Body of pancreas (tissue), 4 donors: ENCODE results near the gene OIT3. TPM values are rescaled to one million over a fixed set of nuclear protein-coding genes. Genes with fewer than 3 reads are reported as not detected.

Source experiments
- ATAC-seq: fragments of 150-250 bp; one replicate; pipeline ENCODE4 v1.9.1; 2016
- DNase-seq, 4 donors: peaks; one replicate each; pipeline ENCODE4 v3.0.0-alpha.2; 2019
- H3K27ac ChIP-seq, 4 donors: fragments of 200-600 bp; sonication (generic); 1 replicate in 3 of 4; 2 replicates in 1 of 4; pipeline versions ENCODE4 v1.5.1 to v1.6.1; 2016 to 2019; ENCODE audit warnings: mild to moderate bottlenecking in 1 of 4, mixed read lengths in 1 of 4, moderate library complexity in 1 of 4
- H3K27me3 ChIP-seq, 2 donors: fragments of 200-600 bp; sonication (generic); one replicate each; pipeline ENCODE4 v1.6.0; 2016; ENCODE audit warnings: mild to moderate bottlenecking in 1 of 2
- H3K36me3 ChIP-seq, 2 donors: fragments of 200-600 bp; sonication (generic); replicated peaks in 1 of 2; 2 replicates each; pipeline ENCODE4 v1.5.1; 2016; ENCODE audit warnings: low read depth in 2 of 2; ENCODE audit not compliant: insufficient read depth in 1 of 2
- H3K4me1 ChIP-seq: fragments of 200-600 bp; sonication (generic); one replicate; pipeline ENCODE4 v1.6.0; 2016
- H3K4me3 ChIP-seq, 2 donors: fragments of 200-600 bp; sonication (generic); 1 replicate in 1 of 2; 2 replicates in 1 of 2; pipeline ENCODE4 v1.5.1; 2016 to 2019
- H3K9me3 ChIP-seq, 3 donors: fragments of 200-600 bp; sonication (generic); 1 replicate in 2 of 3; 2 replicates in 1 of 3; pipeline ENCODE4 v1.5.1; 2016
- CTCF ChIP-seq, 7 experiments: fragments of 450-650 bp in 4 of 7; fragments of 200-600 bp in 3 of 7; sonication (generic) in 3 of 7; IDR thresholded peaks; one replicate each; pipeline ENCODE4 v1.5.1; 2016 to 2019; ENCODE audit warnings: antibody characterized with exemption in 7 of 7
- POLR2A ChIP-seq, 3 donors: fragments of 450-650 bp; IDR thresholded peaks; one replicate each; pipeline ENCODE4 v1.6.1; 2016; ENCODE audit warnings: antibody characterized with exemption in 3 of 3, mild to moderate bottlenecking in 2 of 3
- WGBS, 2 donors: methylation state at CpG; one replicate each; pipeline ENCODE4 v1.1.5; 2017; 5-methylcytosine and 5-hydroxymethylcytosine counted together
- intact Hi-C: fragments of 100-400 bp; cut with DNase I; formaldehyde crosslinking; loops from one replicate; pipeline ENCODE4 v1.15.1; 2023
- total RNA-seq, 2 donors: library from RNA; depleted of rRNA; stranded (reverse); fragments of >200 nt; gene quantifications; one replicate each; pipeline ENCODE4 v1.1.0, GENCODE V29; 2016

OIT3 gene
- total RNA-seq, 2 donors from 2014 or later = not detected

DNA sequence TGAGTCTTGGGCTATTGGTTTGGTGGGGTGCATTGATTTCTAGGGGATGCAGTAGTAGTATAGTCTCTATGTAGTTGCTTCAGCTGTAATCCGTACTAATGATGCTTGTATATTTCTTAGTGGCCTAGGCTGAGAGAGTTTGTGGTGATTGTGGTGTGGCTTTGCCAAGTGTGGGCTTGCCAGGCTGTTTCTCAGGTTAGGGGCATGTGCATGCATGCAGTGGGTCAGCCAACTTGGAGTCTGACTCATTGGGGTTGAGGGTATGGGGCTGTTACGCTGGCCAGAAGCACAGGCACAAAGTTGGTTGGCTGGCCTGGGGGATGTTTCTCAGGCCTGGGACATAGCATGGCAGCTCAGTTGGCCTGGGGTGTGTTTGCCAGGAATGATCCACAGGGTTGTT lies 86.8 kb downstream of the OIT3 start:
- DNase-seq = no peak
- no peak for ATAC-seq
- intact Hi-C loops = no loop called here
- no peaks in the 10 kb centered on the region for H3K27me3 ChIP-seq
- WGBS, 2 donors = 91 to 100% methylated on average over 1 to 2 of the region's 2 CpGs
- no peak overlapping the region for H3K4me3 ChIP-seq
- no peak for TF ChIP-seq CTCF (IDR thresholded peaks at IDR 0.05)
- TF ChIP-seq POLR2A (IDR thresholded peaks at IDR 0.05) = no peak
- no peak overlapping the region for H3K27ac ChIP-seq
- H3K9me3 ChIP-seq = peaks cover 0 to 30% (median 3%) of the 10 kb centered on the region in 3 donors
- H3K36me3 ChIP-seq = no peaks in the 10 kb centered on the region
- no peaks in the 10 kb centered on the region for H3K4me1 ChIP-seq

- WGBS, 2 donors = 84 to 93% methylated on average over 2 to 4 of the region's 4 CpGs
- H3K27ac ChIP-seq = no peak overlapping the region
- no peaks in the 10 kb centered on the region for H3K27me3 ChIP-seq
- intact Hi-C loops = no loop called here
- H3K9me3 ChIP-seq = peaks cover 0 to 21% (median 3%) of the 10 kb centered on the region in 3 donors
- no peaks in the 10 kb centered on the region for H3K36me3 ChIP-seq
- H3K4me1 ChIP-seq = no peaks in the 10 kb centered on the region
- ATAC-seq (no peak), DNase-seq (no peak)
- TF ChIP-seq CTCF (IDR thresholded peaks at IDR 0.05) (no peak), POLR2A (IDR thresholded peaks at IDR 0.05) (no peak)
- no peak overlapping the region for H3K4me3 ChIP-seq
These were observed 87.7 kb downstream of the OIT3 start for GRCh38 chr10:72981028-72981881.

DNA sequence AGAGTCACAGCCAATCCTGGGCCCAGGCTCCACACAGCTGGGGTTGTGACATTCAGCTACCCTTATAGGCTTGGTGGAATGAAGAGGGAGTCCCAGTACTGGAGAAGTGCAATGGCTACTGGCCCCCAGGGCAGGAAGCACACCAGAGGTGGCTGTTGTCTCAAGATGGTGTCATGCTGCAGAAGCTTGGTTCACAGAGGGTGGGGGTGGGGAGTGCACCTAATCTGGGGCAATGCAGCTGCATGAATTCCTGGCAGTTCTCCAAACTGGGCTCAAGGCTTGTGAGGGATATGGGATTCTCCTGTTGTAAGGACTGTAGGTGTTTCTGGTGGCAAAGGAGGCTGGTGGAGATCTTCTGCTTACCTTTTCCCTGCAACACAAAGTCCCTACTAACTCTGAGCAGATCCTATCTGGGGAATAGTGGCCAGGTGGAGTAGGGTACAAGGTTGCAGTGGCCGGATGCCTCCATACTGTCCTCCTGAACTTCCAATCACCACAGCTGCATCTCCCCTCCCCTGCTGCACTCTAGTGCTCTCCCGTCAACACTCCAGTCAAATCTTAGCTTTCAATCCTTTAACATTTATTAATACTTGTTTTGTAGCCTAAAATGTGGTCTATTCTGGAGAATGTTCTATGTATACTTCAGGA lies 88.5 kb downstream of the OIT3 start:
- WGBS, 2 donors = 86 to 94% methylated on average over 2 of the region's 2 CpGs
- DNase-seq = peak in 1 of 4 donors; percentile 16
- Histone ChIP-seq H3K9me3 (peaks cover 0 to 19% (median 1%) of the 10 kb centered on the region in 3 donors), H3K4me3 (no peak overlapping the region), H3K27me3 (no peaks in the 10 kb centered on the region), H3K4me1 (no peaks in the 10 kb centered on the region), H3K36me3 (no peaks in the 10 kb centered on the region), H3K27ac (no peak overlapping the region)
- TF ChIP-seq POLR2A (IDR thresholded peaks at IDR 0.05) (no peak), CTCF (IDR thresholded peaks at IDR 0.05) (no peak)
- no peak for ATAC-seq
- intact Hi-C loops = no loop called here

Other genes with a start within 250 kb of the OIT3 start
- 10 to 100 TPM in 1 of 2 donors, 1 to 10 TPM in 1; 7.9 to 17.1 TPM for gene MCU, start 201.6 kb upstream of the OIT3 start, total RNA-seq
- gene PLA2G12B, start 61.1 kb downstream of the OIT3 start, total RNA-seq = not detected
- gene P4HA1, start 203.1 kb downstream of the OIT3 start, total RNA-seq = 10 to 100 TPM; 11.9 to 21.5 TPM
- gene NUDT13, start 216.7 kb downstream of the OIT3 start, total RNA-seq = 1 to 10 TPM; 2.3 to 3.3 TPM